ENCODE measurements around the gene KARS1.

DNA sequence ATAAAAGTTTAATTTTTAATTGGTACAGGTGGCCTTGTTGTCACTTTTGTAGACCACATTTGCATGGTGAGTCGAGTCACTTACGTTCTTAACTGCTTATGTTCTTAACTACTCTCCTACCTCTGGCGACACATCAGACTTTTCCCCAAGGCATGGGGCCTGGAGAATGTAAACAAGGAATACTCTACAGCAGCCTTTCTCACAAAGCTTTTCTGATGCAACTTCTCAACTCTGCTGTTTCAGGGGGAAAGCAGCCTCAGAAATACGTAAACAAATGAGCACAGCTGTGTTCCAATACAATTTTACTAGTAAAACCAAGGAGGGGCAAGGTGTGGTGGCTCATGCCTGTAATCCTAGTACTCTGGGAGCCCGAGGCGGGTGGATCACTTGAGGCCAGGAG is 6.9 kb downstream of the KARS1 start:
- TF ChIP-seq, protein P1, sequence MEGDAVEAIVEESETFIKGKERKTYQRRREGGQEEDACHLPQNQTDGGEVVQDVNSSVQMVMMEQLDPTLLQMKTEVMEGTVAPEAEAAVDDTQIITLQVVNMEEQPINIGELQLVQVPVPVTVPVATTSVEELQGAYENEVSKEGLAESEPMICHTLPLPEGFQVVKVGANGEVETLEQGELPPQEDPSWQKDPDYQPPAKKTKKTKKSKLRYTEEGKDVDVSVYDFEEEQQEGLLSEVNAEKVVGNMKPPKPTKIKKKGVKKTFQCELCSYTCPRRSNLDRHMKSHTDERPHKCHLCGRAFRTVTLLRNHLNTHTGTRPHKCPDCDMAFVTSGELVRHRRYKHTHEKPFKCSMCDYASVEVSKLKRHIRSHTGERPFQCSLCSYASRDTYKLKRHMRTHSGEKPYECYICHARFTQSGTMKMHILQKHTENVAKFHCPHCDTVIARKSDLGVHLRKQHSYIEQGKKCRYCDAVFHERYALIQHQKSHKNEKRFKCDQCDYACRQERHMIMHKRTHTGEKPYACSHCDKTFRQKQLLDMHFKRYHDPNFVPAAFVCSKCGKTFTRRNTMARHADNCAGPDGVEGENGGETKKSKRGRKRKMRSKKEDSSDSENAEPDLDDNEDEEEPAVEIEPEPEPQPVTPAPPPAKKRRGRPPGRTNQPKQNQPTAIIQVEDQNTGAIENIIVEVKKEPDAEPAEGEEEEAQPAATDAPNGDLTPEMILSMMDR (IDR thresholded peaks at IDR 0.05) = no peak
- no peak for TF ChIP-seq POLR2A (IDR thresholded peaks at IDR 0.05)
